ENCODE data around the gene MYO1D.

Gene MYO1D

DNA sequence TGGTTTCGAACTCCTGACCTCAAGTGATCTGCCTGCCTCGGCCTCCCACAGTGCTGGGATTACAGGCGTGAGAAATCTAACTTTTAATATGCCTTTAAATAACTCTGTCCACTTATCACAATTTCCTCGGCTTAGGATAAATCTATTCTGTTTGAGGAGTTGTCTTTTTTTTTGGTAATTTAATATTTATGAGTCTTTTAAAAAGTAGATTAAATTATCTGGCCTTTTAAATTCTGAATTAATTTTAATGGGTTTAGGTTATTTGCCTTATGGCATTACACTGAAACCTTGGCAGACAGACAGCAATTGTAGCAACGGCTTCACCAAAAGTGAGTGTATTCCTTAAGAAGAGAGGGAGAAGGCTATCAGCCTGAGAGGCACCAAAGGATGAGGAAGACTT lies 66.2 kb downstream of the MYO1D start:
- DNase-seq: no peak

DNA sequence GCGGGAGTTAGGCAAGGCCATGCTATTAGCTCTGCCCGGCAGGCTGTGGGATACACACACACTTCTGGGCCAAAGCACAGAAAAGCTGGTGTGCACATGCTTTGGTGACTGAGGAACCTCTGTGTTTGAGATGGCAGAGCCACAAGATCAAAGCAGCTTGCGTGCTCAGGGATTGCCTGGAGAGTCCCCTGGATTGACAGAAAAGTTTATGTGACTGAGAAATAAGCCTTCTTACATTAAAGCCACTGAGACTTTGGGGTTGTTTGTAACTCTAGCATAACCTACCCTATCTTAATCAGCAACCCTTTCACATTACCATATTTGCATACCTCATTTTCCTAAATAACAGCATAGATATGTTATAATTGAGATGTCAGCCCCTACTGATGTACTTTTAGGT lies 69.3 kb downstream of the MYO1D start:
- no peak for DNase-seq

DNA sequence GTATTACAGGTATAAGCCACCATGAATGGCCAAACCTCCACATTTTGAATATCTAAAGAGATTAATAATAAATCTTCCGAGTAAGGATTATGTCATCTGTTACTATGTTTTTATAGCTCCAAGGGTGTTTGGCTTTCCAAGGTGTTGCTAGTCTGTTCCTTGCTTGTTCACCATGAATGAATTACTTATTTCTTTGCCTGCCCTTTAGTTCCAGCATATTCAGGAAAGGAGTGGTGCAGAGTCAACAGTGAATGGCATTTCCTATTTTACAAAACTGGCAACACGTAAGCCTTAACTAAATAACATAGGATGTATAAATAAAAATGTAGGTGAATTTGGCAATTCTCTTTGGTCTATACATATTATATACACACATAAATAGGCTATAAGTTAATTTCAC lies 70.3 kb downstream of the MYO1D start:
- no peak for DNase-seq

DNA sequence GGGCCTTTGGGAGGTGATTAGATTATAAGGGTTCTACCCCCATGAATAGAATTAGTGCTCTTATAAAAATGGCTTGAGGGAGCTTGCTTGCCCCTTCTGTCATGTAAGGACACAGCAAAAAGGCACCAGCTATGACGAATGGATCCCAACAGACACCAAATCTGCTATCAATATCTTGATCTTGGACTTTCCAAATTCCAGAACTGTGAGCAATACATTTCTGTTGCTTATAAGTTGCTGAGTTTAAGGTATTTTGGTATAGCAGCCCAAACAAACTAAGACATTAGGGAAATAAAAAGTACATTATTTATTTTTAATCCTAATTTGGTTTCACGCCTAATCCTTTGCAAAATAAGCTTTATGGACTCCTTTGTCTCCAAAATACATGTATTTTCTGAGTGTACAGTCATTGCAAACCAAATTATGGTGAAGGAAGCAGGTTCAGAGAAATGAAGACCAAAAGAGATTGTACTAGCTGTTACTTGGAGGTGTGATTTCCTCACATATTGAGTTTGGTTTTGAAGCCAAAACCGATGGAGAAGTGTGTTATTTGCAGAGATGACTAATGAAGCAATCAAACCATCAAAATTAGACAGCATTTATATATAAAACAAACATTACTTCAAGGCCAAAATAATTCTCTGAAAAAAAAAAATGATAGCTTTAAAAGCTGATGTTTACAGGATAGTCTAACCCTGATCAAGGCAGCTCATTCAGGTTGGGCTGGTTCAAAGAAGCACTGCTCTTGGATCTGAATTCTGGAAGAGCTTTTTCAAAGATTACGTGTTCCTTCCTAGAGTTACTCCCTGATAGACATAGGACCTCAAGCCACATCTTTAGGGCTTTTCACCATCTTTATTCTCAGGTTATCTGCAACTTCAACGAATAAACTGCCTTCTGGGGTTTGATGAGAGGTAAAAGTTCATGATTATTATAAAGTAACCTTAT lies 71.6 kb downstream of the MYO1D start:
- DNase-seq: no peak

DNA sequence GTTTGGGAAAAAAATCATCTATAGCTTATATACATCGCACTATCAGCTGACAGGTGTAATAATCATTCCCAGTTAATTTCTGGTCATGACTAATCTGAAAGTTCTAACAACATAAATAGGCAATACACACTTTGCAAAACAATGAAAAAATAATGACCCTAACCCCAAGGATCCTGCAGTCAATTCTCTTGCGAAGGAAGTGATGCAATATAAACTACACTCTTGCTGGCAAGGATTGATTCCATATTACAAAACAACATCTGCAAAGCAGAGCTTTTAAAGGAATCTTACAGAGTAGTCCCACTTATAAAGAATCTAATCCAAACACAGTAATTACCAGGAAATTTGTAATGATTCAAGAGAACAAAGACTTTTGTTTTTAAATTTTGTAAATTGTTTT lies 73.4 kb downstream of the MYO1D start:
- no peak for DNase-seq

DNA sequence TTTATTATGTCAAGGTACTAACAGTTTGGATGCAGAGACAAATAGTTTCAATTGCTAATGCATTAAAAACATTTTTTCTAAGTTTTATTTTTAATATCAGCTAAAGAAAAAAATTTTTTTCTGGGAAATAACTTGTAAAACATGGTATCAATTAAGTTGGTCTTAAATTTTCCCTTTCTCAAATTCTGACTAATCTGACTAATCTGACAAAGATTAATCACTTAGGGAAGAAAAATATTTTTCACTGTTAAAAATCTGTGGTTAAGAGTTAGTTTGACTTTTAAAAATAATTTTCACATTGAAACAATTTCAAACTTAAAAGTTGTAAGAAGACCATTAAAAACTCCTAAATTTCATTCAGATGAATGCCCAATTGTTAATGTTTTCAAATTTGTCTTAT lies 74.6 kb downstream of the MYO1D start:
- DNase-seq: no peak

- DNase-seq: no peak
These were observed 75.3 kb downstream of the MYO1D start for GRCh38 chr17:32801641-32802040.

- no peak for DNase-seq
These were observed 75.7 kb downstream of the MYO1D start for GRCh38 chr17:32801193-32801592.

- DNase-seq: no peak
These were observed 78.0 kb downstream of the MYO1D start for GRCh38 chr17:32798938-32799337.

DNA sequence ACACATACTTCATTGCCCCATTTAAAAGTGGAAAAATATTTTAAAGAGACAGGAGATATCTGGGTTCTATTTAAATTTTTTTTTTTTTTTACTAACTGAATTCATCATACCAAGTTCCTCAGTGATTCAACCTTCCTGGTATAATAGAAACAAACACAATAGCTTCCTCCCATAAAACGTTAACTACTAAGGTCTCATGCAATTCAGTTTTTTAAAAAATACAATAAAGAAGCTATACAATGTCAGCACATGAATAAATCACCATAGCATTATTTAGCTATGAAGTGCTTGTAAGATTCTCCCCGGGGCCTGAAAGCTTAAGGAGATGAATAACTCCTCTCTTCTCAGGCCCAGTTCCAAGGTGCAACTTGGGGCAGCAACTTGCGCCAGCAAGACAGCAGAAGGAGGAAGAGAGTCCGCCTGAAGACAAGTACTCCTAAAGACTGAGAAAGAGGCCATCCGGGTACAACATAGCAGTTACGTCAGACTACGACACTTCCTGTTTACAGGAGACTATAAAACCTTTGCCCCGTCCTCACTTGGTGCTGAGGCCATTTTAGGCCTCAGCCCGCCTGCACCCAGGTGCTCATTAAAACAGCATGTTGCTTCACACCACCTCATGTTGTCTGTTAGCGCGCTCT lies 81.5 kb downstream of the MYO1D start:
- DNase-seq: no peak

- DNase-seq: no peak
These were observed 82.2 kb downstream of the MYO1D start for GRCh38 chr17:32794533-32795246.

DNA sequence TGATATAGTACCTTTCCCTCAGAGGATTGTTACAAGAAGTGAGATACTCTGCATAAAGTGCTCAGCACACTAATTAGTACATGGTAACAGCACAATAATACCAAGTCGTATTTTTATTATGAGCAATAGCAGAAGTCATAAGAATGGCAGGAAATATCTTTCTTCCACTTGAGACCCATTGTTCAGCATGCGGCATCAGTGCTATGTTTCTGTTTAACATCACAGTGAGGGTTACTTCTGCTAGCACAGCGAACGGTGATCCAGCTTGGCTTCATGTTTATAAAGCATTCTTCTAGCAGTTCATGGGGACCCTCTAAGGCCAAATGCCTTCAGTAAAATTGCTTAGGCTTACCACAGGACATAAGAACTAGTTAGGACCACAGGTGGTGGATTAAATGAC lies 83.1 kb downstream of the MYO1D start:
- no peak for DNase-seq

DNA sequence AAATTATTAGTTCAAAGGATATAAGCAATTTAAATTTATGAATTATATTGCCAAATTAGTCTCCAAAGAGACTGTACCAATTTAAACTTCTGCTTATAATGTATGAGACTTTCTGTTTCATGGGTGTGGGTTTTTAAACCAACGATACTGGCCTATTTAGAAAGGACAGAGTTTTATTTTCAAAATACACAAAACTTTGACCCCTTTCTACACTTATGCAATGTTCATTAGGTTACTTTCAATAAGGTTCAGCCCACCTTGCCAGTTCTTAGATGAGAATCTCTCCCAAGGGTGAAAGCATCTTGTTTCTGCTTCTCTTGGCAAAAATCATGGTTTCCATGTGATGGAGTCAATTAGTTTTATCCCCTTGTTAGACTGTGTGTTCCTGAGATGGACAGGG lies 84.7 kb downstream of the MYO1D start:
- no peak for DNase-seq

- DNase-seq: no peak
These were observed 90.8 kb downstream of the MYO1D start for GRCh38 chr17:32786169-32786568.

- no peak for DNase-seq
These were observed 92.8 kb downstream of the MYO1D start for GRCh38 chr17:32784113-32784512.

DNA sequence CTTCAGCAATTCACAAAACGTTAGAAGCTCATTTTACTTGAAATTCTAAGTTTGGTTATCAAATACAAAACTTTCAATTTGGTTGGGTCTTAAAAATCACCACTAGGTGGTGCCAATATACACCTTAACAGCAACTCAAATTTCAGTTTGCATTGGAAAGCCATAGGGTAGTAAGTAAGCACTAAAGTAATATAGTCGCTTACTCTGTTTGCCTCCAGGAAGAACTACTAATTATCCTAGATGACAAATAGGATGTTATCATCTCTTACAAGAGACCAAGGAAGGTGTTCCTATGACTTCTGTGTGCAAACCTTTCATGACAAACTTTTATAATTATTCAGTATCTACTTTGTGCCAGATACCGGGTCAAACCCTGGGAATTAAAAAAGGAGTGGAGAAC lies 93.3 kb downstream of the MYO1D start:
- no peak for DNase-seq

GRCh38 chr17:32780721-32781120 lies 96.2 kb downstream of the MYO1D start:
- no peak for DNase-seq

- no peak for DNase-seq
These were observed 99.0 kb downstream of the MYO1D start for GRCh38 chr17:32777922-32778321.

DNA sequence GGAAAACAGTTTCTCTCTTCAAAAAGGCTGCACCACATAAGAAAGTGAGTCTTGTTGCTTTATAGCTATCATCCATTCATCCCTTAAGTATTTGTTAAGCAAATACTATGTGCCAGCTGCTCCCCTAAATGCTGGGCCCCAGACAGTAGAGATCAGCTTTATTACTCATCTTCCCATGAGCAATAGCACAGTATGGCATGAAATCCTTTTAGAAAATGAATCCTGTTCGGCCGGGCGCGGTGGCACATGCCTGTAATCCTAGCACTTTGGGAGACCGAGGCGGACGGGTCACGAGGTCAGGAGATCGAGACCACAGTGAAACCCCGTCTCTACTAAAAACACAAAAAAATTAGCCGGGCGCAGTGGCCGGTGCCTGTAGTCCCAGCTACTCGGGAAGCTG lies 99.5 kb downstream of the MYO1D start:
- DNase-seq: no peak

DNA sequence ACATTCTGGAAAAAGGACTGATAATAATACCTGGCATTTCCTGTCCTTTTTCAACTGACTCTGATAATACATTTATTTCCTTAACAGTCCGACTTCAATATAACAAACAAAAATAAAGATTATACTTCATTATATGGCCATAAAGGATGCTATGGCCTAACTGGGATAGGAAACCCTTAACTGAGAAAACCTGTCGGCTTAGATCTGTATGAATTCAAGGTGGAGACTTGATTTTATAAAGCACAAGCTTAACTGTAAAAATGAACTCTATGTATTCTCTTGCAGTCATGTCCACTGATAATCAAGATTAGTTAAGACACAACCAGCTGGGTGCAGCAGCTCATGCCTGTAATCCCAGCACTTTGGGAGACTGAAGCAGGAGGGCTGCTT lies 102.2 kb downstream of the MYO1D start:
- DNase-seq: no peak

- no peak for DNase-seq
These were observed 102.8 kb downstream of the MYO1D start for GRCh38 chr17:32773856-32774694.

DNA sequence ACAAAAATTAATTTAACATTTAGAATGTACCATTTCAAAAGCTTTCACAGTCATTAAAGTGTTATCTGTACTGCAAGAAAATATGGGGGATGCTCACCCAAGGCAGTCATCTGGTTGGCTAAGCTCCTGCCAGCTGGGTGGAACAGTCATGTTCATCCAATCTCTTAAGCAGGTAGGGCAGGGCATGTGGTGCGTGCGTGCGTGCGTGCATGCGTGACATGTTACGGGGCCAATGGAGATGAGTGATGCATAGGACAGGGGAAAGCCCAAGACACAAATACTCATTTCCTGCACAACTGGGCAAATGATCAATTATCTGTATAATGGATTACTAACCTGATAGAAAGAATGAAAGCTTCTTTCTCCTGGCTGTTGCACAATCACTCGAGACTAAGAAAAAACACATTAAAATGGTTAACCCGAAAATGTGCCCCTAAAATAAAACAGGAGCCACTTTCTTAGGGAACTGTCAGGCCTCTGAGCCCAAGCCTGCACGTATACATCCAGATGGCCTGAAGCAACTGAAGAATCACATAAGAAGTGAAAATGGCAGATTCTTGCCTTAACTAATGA lies 104.4 kb downstream of the MYO1D start:
- DNase-seq: peak; percentile 36

DNA sequence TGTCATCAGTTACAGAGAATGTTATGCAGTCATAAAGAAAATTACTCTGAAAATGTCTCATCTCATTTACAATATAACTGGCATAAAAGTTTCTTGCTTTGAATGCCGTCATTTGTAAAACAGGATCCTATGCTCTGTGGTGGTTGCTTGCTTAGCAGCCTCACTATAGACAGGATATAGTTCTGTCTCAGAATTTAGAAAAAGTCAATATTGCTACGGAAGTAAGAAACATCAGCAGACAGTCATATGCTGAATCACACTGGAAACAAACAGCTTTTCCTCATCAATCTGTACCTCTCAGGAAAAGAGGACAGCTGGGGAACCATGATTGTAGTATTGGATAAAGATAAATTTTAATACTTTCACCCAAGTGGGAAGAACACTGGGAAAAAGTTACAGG lies 105.5 kb downstream of the MYO1D start:
- no peak for DNase-seq

Data from NCI-H524 treated with DMSO at 0.1 percent for 48 hours (cell line).